K562 (cell line): ENCODE data around the gene HTR3C.

Experiments used
- CTCF ChIP-seq, 3 experiments: IDR thresholded peaks in 2 of 3; conservative IDR thresholded peaks in 1 of 3; 2 replicates each; pipeline ENCODE4 v1.5.1; 2011 to 2012; ENCODE audit warnings: low read length in 3 of 3, mild to moderate bottlenecking in 3 of 3, control low read depth in 2 of 3, improper control_type of control experiment in 1 of 3, inconsistent platforms in 1 of 3, low read depth in 1 of 3, mixed read lengths in 1 of 3, moderate library complexity in 1 of 3; ENCODE audit not compliant: insufficient read depth in 2 of 3
- NR2C2 ChIP-seq, 2 experiments: fragments of 200-800 bp in 1 of 2; sonication (Bioruptor generic) in 1 of 2; sonication (generic) in 1 of 2; formaldehyde crosslinking in 1 of 2; IDR thresholded peaks; 2 replicates each; pipeline versions ENCODE4 v1.6.1 to v1.8.0; 2016 to 2022; ENCODE audit warnings: mild to moderate bottlenecking in 1 of 2, missing compliant biosample characterization in 1 of 2, missing genetic modification characterization in 1 of 2, missing genetic modification reagents in 1 of 2
- XRCC4 ChIP-seq: IDR thresholded peaks from one replicate; pipeline ENCODE4 v1.6.1; 2011; ENCODE audit not compliant: insufficient read depth, insufficient read length; ENCODE audit errors: extremely low read depth

GRCh38 chr3:184011230-184011876 is 41.5 kb upstream of the HTR3C start:
- TF ChIP-seq CTCF (IDR thresholded peaks at IDR 0.05 in 2 of 3, conservative IDR thresholded peaks at IDR 0.05 in 1 of 3; ENCODE audit: insufficient read depth in 2 of 3, low read depth in 1 of 3, low read length in 3 of 3) (no peak), NR2C2 (CRISPR knock-in tag; IDR thresholded peaks at IDR 0.05) (no peak), NR2C2 (tag; IDR thresholded peaks at IDR 0.05) (no peak), XRCC4 (no peak)
